Activated CD8-positive, alpha-beta memory T cell treated with anti-CD3 and anti-CD28 coated beads for 1 hour (primary cell): ENCODE data around the gene SHPK.

Experiments
- DNase-seq, 2 donors: peaks; one replicate each; pipeline ENCODE4 v3.0.0-alpha.2; 2020; ENCODE audit warnings: low read depth in 1 of 2; ENCODE audit errors: extremely low read depth in 1 of 2

Gene SHPK

DNA sequence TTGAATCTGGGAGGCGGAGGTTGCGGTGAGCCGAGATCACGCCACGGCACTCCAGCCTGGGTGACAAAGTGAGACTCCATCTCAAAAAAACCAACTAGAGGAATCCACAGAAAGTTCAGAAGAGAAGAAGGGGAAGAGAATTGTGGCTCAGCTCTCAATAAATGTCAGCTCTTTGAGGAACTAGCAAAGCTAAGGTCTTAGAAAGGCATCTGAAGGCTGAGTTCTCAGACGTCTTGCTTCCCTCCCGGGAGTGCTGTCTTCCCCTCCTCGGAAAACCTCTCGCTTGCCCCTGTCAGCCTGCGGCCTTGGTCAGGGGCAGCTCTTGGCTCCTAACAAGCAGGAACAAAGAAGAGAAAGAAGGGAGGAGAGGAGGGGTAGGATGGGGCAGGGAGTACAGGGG, 5.3 kb downstream of the SHPK start:
- no peak for DNase-seq

DNA sequence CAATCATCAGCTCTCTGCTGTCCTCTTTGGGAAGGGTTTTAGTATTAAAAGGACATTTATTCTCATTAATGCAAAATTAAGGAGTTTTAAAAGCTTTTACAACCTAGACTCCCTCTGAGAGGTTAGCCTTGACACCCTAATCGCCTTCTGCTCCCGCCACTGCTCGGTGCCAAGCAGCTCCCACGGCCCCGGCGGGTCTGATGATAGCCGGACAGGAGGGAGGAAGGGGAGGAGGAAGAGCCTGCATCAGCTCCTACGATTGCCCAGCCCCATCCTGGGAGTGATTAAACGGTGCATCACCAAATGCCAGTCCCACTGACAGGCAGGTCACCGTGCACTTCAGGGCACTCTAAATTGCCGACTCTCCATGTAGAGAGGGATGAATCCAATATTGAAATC, 8.3 kb downstream of the SHPK start:
- DNase-seq, result no peak

DNA sequence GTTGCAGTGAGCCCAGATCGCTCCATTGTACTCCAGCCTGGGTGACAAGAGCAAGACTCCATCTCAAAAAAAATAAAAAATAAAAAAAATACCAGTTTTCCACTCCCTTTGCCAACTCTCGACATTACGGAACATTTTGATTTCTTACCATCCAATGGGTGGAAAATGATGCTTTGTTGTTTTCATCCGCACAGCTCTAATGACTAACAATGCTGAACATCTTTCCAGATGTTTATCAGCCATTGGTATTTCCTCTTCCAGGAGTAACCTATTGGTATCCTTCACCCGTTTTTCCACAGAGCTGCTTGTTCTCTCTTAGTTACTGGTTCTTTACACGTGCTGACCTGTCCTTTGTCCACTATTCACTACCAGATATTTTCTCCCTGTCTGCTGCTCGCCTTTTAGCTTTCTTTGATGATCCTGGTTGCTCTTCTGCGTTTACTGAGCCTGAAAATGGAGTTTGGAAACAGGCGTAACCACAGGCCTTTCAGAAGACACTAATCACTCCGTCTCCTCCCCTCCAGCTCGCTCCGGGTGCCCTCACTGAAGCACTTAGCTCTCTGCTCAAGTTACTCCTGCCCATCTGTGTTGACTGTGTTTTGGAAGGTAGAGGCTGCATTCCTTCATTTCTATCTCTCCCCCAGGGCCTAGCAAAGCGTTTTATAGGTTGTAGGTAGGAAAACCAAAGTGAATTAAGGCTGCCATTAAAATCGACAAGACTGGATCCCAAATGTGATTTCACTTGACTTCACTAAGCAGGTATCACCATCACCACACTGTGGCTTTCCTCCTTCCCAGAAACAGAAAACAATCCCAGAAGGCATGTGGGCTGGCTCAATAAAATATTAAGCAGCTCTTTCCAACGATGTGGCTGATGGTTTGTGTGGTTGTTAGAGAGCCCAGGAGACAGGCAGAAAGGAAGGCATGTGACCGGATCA, 8.9 kb downstream of the SHPK start:
- DNase-seq, result no peak

GRCh38 chr17:3622977-3623594, 13.0 kb downstream of the SHPK start:
- DNase-seq, result no peak

GRCh38 chr17:3621146-3621720, 14.8 kb downstream of the SHPK start:
- DNase-seq, result no peak

DNA sequence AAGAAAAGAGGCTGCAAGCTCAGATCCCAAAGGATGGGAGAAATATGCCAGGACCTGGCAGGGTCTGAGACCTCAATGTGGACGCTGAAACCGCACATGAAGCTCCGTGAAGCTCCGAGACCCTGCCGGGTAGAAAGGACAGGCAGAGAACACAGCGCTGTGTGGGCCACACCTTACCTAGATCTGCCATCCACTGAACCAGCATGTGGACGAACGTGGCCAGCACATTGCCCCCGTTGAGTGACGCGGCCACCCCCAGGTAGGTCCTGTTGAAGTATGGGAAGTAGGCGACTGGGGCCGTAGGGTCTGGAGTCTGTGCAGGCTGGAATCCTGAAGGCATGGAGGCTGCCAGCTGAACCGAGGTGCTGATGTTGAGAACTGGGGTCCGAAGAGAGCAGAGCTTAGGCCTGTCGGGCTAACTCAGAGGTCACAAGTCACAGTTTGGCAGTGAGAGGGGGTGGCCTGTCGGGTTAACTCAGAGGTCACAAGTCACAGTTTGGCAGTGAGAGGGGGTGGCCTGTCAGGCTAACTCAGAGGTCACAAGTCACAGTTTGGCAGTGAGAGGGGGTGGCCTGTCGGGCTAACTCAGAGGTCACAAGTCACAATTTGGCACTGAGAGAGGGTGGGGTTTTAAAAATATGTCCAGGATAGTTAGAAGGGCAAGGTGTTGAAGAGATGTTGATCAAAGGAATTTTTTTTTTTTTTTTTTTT, 20.7 kb downstream of the SHPK start:
- DNase-seq, result no peak

GRCh38 chr17:3613124-3613523, 22.9 kb downstream of the SHPK start:
- DNase-seq, result no peak

DNA sequence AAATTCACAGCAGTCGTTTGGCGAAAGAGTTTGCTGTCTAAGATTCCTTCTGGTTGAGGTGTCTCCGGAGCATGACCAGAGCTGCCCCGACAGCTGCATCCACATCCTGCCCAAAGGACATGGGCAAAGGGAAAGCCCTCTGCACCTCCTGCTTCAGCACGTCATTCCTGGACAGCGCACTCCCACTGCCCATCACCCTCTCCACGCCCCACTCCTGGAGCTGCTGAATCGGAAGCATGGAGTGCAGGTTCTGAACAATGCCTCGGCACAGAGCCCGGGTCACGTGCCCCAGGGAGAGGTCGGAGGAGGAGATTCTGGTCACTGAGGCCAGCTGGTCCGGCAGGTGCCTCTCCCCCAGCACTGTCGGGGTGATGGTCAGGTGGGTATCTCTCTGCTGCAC, 25.5 kb downstream of the SHPK start:
- DNase-seq, result no peak

GRCh38 chr17:3609689-3610088, 26.4 kb downstream of the SHPK start:
- no peak for DNase-seq

DNA sequence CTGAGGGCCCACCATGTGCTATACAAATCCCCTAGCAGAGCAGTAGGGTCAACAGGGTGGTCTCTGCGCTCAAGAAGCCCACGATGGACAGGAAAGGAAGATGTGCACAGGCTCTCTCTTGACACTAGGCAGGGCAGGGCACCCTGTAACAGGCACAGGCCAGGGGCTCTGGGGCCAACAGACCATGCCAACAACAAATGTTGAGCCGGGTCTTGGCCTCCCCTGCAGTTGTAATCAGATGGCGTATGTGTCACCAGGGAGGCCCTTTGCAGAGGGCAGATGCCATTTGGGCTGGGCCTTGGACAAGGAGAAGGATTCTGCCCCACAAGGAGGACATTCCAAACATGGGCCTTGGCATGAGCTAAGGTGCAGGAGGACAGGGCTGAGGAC, 32.2 kb downstream of the SHPK start:
- no peak for DNase-seq

- DNase-seq, result no peak
Measured at GRCh38 chr17:3603119-3603869, 32.8 kb downstream of the SHPK start.

GRCh38 chr17:3602499-3602898, 33.6 kb downstream of the SHPK start:
- no peak for DNase-seq

DNA sequence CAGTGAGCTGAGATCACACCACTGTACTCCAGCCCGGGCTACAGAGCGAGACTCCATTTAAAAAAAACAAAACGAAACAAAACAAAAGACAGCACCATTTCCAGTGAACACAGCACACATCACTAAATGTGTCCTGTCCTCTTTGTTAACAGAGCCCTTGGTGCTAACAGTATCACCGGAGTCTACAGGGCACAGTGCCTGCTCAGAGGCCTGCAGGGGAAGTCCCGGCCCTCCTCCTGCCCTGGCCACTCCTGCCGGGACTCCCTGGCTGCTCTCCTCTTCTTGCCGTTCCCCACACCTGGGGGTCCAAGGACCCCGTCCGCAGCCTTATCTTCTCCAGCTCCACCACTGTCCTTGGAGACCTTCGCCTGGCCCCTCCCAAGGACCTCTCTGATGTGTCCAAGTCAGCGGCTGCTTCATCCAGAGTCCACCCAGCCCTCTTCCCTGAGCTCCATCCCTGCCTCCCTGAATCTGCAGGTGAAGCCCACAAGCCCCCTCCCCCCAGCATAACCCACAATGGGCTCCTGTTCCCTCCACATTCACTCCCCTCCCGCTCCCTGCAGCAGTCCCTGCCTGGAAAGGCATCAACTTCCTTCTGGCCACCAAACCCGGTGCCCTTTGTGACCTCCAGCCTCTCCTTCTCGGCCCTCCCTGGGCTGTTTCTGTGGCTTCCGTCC, 35.4 kb downstream of the SHPK start:
- no peak for DNase-seq

GRCh38 chr17:3598078-3598477, 38.0 kb downstream of the SHPK start:
- DNase-seq, result no peak

DNA sequence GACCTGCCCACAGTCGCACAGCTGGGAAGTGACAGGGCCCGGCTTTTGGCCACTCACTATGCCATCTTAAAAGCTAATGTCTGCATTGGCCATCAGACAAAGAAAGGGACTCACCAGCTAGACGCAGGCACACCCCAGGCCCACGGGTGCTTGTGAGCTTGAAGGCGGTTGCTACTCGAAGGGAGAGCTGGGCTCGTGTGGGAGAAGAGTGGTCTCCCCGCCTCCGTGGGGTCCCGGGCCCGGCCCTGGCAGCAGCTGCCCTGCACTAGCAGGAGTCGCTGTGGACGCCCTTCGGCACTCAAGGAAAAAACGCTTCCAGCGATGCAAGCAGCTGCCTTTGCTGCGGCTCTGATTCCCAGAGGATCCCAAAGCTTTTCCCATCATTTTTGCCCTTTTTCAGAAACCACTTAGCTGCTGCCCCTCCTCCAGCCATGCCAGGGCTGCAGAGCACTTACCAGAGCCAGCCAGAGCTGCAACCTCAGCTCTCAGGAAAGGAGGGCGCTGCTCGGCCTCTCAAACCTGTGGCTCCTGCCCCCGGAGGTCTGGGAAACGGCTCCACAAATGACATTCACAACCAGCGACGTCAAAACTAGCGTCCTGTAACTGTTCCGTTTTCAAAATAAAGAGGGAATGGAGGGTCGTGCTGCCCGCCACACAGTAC, 39.1 kb downstream of the SHPK start:
- no peak for DNase-seq

DNA sequence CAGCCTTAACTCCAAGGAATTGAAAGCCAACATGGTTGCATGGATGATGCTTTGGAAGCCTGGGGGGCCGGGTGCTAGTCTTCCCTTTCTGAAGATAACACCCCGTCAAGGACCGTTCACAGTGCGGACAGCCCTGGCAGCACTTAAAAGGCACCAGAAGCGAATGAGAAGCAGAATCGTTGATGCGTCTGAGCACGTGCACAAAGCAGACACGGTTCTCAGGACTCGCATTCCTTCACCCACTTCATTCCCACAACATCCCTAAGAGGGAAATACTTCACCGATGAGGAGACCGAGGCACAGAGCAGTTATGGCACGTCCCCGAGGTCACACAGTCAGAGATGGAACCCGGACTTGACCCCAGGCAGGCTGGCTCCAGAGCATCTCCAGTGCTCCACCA, 41.1 kb downstream of the SHPK start:
- no peak for DNase-seq

DNA sequence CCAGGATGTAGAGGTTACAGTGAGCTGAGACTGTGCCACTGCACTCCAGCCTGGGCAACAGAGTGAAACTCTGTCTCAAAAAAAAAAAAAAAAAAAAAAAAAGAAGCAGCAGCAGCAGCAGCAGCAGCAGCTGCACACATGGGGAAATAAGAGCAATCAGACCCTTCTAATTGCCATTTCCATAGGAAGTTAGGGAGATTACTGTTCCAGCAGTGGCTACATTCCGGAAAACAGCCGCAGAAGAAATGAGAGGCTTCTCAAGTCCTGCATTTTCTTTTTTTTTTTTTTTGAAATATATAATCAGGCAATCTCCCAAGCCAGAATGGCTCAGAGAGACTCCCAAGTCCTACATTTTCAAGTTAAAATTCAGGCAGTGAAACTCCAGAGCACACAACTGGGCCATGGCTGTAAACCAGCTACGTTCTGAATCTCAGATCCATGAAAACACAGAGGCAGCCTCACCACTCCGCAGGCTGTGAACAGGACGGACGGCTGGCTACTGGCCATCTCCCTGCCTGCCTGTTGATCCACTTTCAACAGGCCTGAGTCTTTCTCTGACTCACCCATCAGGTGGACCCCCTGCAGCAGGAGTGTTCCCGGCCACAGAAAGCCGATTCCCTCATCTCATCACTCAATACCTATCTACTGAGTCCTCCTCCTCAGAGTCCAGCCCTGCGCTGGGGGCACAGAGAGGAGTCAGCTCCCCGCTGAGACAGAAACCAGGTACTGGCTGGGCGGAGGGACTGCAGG, 41.8 kb downstream of the SHPK start:
- no peak for DNase-seq

GRCh38 chr17:3593384-3593783, 42.7 kb downstream of the SHPK start:
- DNase-seq, result no peak
